ENCODE results near the gene NXPE2.

Gene NXPE2

DNA sequence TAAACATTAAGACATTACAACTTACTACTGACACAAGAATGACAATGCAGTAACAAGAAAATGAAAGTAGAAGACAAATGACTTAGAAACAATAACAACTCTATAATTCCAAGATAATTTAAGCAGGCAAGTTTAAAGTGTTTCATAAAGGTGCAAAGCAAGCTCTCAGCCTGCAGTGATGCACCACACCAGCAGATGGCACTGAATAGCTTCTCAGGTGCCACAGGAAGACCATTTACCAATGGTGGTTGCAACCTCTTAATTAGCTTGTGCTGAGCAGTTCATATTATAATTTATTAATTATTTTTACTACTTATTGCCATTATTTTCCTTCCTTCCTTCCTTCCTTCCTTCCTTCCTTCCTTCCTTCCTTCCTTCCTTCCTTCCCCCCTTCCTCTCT is 60.6 kb downstream of the NXPE2 start:
- DNase-seq (ENCODE audit: low spot score): peak; percentile 66
- FAIRE-seq: no peak

GRCh38 chr11:114745150-114745671 is 66.9 kb downstream of the NXPE2 start:
- FAIRE-seq (no peak), DNase-seq (ENCODE audit: low spot score) (no peak)

GRCh38 chr11:114746013-114746412 is 67.7 kb downstream of the NXPE2 start:
- FAIRE-seq (no peak), DNase-seq (ENCODE audit: low spot score) (no peak)
